SK-N-SH (cell line): ENCODE measurements around the gene HDAC11. TPM values are rescaled to one million over a fixed set of nuclear protein-coding genes. Genes with fewer than 3 reads are reported as not detected.

ENCODE experiments used
- CTCF ChIA-PET: fragments of 300-600, 350-600 bp; formaldehyde crosslinking; extraction: SDS; loops from one replicate; lab custom pipeline; 2021; lab: Yijun Ruan, JAX
- POLR2A ChIA-PET: fragments of 350-600 bp; sonication (Branson Sonifier 250); formaldehyde crosslinking; extraction: SDS; loops from one replicate; lab custom pipeline; 2020; ENCODE audit warnings: antibody characterized with exemption, inconsistent platforms; lab: Yijun Ruan, JAX
- DNase-seq: peaks from one replicate; pipeline ENCODE4 v3.0.0; 2012
- H2AFZ ChIP-seq: fragments of 200-600 bp; sonication (generic); 2 replicates; pipeline ENCODE4 v1.8.1; 2016; ENCODE audit warnings: antibody characterized with exemption, mild to moderate bottlenecking, low read depth
- H3F3A ChIP-seq: fragments of 200-600 bp; sonication (generic); replicated peaks from 2 replicates; pipeline ENCODE3; 2016; ENCODE audit warnings: antibody characterized with exemption, mild to moderate bottlenecking; ENCODE audit not compliant: insufficient read depth
- H3K27ac ChIP-seq, 2 experiments: fragments of 200-500 bp in 1 of 2; fragments of 200-600 bp in 1 of 2; sonication (Bioruptor generic) in 1 of 2; sonication (generic), shearing (Covaris generic) in 1 of 2; 2 replicates each; pipeline versions ENCODE4 v1.5.1 to v1.6.1; 2014 to 2016; ENCODE audit warnings: low read depth in 2 of 2, inconsistent platforms in 1 of 2, low read length in 1 of 2, mild to moderate bottlenecking in 1 of 2, mixed read lengths in 1 of 2
- H3K27me3 ChIP-seq: fragments of 200-600 bp; sonication (generic), shearing (Covaris generic); 2 replicates; pipeline ENCODE4 v1.6.1; 2016; ENCODE audit warnings: mixed run types; ENCODE audit not compliant: insufficient read depth
- H3K36me3 ChIP-seq, 2 experiments: fragments of 200-500 bp in 1 of 2; fragments of 200-600 bp in 1 of 2; sonication (Bioruptor generic) in 1 of 2; sonication (generic) in 1 of 2; replicated peaks in 1 of 2; 2 replicates each; pipeline versions ENCODE3 to v1.5.1; 2014 to 2016; ENCODE audit warnings: low read length in 1 of 2, mild to moderate bottlenecking in 1 of 2; ENCODE audit not compliant: insufficient read depth in 2 of 2, control insufficient read depth in 1 of 2
- H3K4me1 ChIP-seq, 2 experiments: fragments of 200-500 bp in 1 of 2; fragments of 200-600 bp in 1 of 2; sonication (Bioruptor generic) in 1 of 2; sonication (generic), shearing (Covaris generic) in 1 of 2; 2 replicates each; pipeline versions ENCODE4 v1.5.1 to v1.6.1; 2014 to 2016; ENCODE audit warnings: low read depth in 1 of 2, low read length in 1 of 2, mixed run types in 1 of 2; ENCODE audit not compliant: insufficient read depth in 2 of 2, control insufficient read depth in 1 of 2
- H3K4me2 ChIP-seq: fragments of 200-600 bp; sonication (generic), shearing (Covaris generic); 2 replicates; pipeline ENCODE4 v1.6.1; 2017; ENCODE audit warnings: mixed run types
- H3K4me3 ChIP-seq, 2 experiments: fragments of 200-500 bp in 1 of 2; fragments of 200-600 bp in 1 of 2; sonication (Bioruptor generic) in 1 of 2; sonication (generic), shearing (Covaris generic) in 1 of 2; 2 replicates each; pipeline versions ENCODE4 v1.5.1 to v1.8.1; 2014 to 2016; ENCODE audit warnings: low read depth in 2 of 2, inconsistent platforms in 1 of 2, low read length in 1 of 2, mild to moderate bottlenecking in 1 of 2, mixed read lengths in 1 of 2, moderate library complexity in 1 of 2
- H3K79me2 ChIP-seq: fragments of 200-600 bp; sonication (generic); 2 replicates; pipeline ENCODE4 v1.8.1; 2017; ENCODE audit warnings: mild to moderate bottlenecking; ENCODE audit not compliant: insufficient read depth
- H3K9ac ChIP-seq: fragments of 200-600 bp; sonication (generic); 2 replicates; pipeline ENCODE4 v1.6.1; 2017; ENCODE audit warnings: mixed run types
- H3K9me2 ChIP-seq: fragments of 200-600 bp; sonication (generic); 2 replicates; pipeline ENCODE4 v1.6.1; 2017; ENCODE audit warnings: mixed run types
- H3K9me3 ChIP-seq: fragments of 200-600 bp; sonication (generic); 2 replicates; pipeline ENCODE4 v1.6.1; 2017; ENCODE audit warnings: mixed run types, mild to moderate bottlenecking, moderate library complexity
- H4K20me1 ChIP-seq: fragments of 200-600 bp; sonication (generic); 2 replicates; pipeline ENCODE4 v1.6.1; 2017; ENCODE audit warnings: mild to moderate bottlenecking, mixed run types; ENCODE audit not compliant: insufficient read depth
- ELF1 ChIP-seq: IDR thresholded peaks from 2 replicates; pipeline ENCODE4 v1.4.0; 2012
- FOSL2 ChIP-seq: IDR thresholded peaks from 2 replicates; pipeline ENCODE4 v1.4.0; 2012; ENCODE audit warnings: low read depth, mild to moderate bottlenecking, moderate library complexity, borderline replicate concordance
- FOXM1 ChIP-seq: IDR thresholded peaks from 2 replicates; pipeline ENCODE4 v1.4.0; 2012; ENCODE audit warnings: low read depth, mild to moderate bottlenecking
- GABPA ChIP-seq: IDR thresholded peaks from 2 replicates; pipeline ENCODE4 v1.4.0; 2012; ENCODE audit warnings: low read depth, mild to moderate bottlenecking
- JUND ChIP-seq: IDR thresholded peaks from 2 replicates; pipeline ENCODE4 v1.4.0; 2012
- NRF1 ChIP-seq: IDR thresholded peaks from 2 replicates; pipeline ENCODE4 v1.6.1; 2012; ENCODE audit warnings: low read depth, mild to moderate bottlenecking, low read length
- RFX5 ChIP-seq: IDR thresholded peaks from 2 replicates; pipeline ENCODE4 v1.6.1; 2012; ENCODE audit warnings: mild to moderate bottlenecking, improper control_type of control experiment, low read length
- YY1 ChIP-seq: IDR thresholded peaks from 2 replicates; pipeline ENCODE4 v1.4.0; 2012; ENCODE audit warnings: low read depth, mild to moderate bottlenecking
- WGBS: methylation state at CpG from one replicate; pipeline ENCODE4 v1.1.6; 2017; ENCODE audit warnings: low lambda C conversion rate; 5-methylcytosine and 5-hydroxymethylcytosine counted together
- polyA plus RNA-seq, 3 experiments: library from polyadenylated mRNA; depleted of rRNA; stranded (reverse); fragments of >200 nt; gene quantifications; 2 replicates each; pipeline ENCODE4 v1.2.3, GENCODE V29; 2012
- TF ChIP-seq, protein P1 (sequence below): IDR thresholded peaks from 2 replicates; pipeline ENCODE4 v1.4.0; 2012; ENCODE audit warnings: low read depth
- TF ChIP-seq, protein P2 (sequence below): fragments of 150-350 bp; IDR thresholded peaks from 2 replicates; pipeline ENCODE4 v1.6.1; 2016; ENCODE audit warnings: mild to moderate bottlenecking, low read depth, low read length
- TF ChIP-seq, protein P3 (sequence below): fragments of 200-600 bp; sonication (generic); IDR thresholded peaks from 2 replicates; pipeline ENCODE4 v1.6.1; 2017; ENCODE audit warnings: antibody characterized with exemption, mild to moderate bottlenecking, moderate library complexity
- TF ChIP-seq, protein P4 (sequence below): fragments of 150-350 bp; IDR thresholded peaks from 2 replicates; pipeline ENCODE4 v1.6.1; 2017; ENCODE audit warnings: antibody characterized with exemption, low read length, low read depth, borderline replicate concordance
- TF ChIP-seq, protein P5 (sequence below): IDR thresholded peaks from 2 replicates; pipeline ENCODE4 v1.6.1; 2012; ENCODE audit warnings: mild to moderate bottlenecking, low read depth, low read length, moderate library complexity
- TF ChIP-seq, protein P6 (sequence below): IDR thresholded peaks from 2 replicates; pipeline ENCODE4 v1.4.0; 2012; ENCODE audit warnings: low read depth, borderline replicate concordance

The HDAC11 gene
- polyA plus RNA-seq, 1 of the 3 experiments (the other 2 are of a cell fraction) = 17.5 TPM

DNA sequence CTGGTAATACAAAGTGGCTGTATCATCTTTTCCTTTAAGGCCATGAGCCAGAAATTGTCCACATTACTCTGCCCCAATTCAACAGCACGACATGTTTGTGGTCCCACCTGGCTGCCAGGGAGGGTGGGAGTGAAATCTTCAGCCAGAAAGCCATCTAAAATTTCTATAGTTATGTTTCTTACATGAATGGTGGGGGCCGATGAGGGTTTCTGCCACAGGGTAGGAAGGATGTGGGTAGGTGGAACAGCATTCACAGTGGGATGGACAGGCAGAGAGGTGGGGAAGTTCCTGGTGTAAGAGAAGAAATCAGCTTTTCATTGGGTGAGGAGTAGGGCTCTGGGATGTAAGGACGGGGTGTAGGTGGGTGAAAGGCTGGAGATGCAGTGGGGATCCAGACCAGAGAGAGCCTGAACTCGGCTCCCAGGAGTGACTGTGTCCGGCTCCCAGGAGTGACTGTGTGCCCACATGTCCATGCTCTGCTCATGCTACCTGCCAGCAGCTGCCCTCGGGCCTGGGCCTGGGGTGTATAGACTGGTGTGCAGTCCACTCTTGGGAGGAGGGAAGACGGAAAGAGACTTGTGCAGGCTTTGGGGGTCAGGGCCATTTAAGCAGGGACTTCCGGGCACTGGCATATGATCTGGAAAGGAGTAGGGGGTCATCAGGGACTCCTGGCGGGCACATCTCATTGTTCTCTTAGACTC is 65.0 kb downstream of the HDAC11 start:
- Histone ChIP-seq H2AFZ (no peak overlapping the region), H3K9ac (no peak overlapping the region), H3K4me1 (peaks cover 0 to 29% of the 10 kb centered on the region in 2 experiments; a peak in 1 of 4 replicates), H3K27ac (no peak overlapping the region; a peak in 1 of 4 replicates), H3K4me3 (no peak overlapping the region), H3K9me2 (no peaks in the 10 kb centered on the region), H3K36me3 (no peaks in the 10 kb centered on the region), H4K20me1 (no peaks in the 10 kb centered on the region), H3F3A (no peaks in the 10 kb centered on the region), H3K27me3 (no peaks in the 10 kb centered on the region), H3K79me2 (no peaks in the 10 kb centered on the region), H3K4me2 (no peak overlapping the region), H3K9me3 (no peaks in the 10 kb centered on the region)
- ChIA-PET POLR2A (interaction anchor here (1.2 kb wide), 1 partner anchor 31 kb away, joined by 3 read pairs; no protein-coding TSS in a partner anchor), CTCF (interaction anchor here (1.3 to 4.5 kb wide), 2 partner anchors 29 to 49 kb away, joined by 3 to 18 read pairs; no protein-coding TSS in a partner anchor)
- TF ChIP-seq, protein P1, sequence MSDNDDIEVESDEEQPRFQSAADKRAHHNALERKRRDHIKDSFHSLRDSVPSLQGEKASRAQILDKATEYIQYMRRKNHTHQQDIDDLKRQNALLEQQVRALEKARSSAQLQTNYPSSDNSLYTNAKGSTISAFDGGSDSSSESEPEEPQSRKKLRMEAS = no peak
- no peak for TF ChIP-seq NRF1
- TF ChIP-seq, protein P2, sequence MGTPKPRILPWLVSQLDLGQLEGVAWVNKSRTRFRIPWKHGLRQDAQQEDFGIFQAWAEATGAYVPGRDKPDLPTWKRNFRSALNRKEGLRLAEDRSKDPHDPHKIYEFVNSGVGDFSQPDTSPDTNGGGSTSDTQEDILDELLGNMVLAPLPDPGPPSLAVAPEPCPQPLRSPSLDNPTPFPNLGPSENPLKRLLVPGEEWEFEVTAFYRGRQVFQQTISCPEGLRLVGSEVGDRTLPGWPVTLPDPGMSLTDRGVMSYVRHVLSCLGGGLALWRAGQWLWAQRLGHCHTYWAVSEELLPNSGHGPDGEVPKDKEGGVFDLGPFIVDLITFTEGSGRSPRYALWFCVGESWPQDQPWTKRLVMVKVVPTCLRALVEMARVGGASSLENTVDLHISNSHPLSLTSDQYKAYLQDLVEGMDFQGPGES = no peak
- no peak for TF ChIP-seq YY1
- TF ChIP-seq, protein P3, sequence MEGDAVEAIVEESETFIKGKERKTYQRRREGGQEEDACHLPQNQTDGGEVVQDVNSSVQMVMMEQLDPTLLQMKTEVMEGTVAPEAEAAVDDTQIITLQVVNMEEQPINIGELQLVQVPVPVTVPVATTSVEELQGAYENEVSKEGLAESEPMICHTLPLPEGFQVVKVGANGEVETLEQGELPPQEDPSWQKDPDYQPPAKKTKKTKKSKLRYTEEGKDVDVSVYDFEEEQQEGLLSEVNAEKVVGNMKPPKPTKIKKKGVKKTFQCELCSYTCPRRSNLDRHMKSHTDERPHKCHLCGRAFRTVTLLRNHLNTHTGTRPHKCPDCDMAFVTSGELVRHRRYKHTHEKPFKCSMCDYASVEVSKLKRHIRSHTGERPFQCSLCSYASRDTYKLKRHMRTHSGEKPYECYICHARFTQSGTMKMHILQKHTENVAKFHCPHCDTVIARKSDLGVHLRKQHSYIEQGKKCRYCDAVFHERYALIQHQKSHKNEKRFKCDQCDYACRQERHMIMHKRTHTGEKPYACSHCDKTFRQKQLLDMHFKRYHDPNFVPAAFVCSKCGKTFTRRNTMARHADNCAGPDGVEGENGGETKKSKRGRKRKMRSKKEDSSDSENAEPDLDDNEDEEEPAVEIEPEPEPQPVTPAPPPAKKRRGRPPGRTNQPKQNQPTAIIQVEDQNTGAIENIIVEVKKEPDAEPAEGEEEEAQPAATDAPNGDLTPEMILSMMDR = no peak
- no peak for TF ChIP-seq RFX5
- TF ChIP-seq, protein P4, sequence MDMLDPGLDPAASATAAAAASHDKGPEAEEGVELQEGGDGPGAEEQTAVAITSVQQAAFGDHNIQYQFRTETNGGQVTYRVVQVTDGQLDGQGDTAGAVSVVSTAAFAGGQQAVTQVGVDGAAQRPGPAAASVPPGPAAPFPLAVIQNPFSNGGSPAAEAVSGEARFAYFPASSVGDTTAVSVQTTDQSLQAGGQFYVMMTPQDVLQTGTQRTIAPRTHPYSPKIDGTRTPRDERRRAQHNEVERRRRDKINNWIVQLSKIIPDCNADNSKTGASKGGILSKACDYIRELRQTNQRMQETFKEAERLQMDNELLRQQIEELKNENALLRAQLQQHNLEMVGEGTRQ = no peak
- TF ChIP-seq FOSL2 = no peak
- TF ChIP-seq, protein P5, sequence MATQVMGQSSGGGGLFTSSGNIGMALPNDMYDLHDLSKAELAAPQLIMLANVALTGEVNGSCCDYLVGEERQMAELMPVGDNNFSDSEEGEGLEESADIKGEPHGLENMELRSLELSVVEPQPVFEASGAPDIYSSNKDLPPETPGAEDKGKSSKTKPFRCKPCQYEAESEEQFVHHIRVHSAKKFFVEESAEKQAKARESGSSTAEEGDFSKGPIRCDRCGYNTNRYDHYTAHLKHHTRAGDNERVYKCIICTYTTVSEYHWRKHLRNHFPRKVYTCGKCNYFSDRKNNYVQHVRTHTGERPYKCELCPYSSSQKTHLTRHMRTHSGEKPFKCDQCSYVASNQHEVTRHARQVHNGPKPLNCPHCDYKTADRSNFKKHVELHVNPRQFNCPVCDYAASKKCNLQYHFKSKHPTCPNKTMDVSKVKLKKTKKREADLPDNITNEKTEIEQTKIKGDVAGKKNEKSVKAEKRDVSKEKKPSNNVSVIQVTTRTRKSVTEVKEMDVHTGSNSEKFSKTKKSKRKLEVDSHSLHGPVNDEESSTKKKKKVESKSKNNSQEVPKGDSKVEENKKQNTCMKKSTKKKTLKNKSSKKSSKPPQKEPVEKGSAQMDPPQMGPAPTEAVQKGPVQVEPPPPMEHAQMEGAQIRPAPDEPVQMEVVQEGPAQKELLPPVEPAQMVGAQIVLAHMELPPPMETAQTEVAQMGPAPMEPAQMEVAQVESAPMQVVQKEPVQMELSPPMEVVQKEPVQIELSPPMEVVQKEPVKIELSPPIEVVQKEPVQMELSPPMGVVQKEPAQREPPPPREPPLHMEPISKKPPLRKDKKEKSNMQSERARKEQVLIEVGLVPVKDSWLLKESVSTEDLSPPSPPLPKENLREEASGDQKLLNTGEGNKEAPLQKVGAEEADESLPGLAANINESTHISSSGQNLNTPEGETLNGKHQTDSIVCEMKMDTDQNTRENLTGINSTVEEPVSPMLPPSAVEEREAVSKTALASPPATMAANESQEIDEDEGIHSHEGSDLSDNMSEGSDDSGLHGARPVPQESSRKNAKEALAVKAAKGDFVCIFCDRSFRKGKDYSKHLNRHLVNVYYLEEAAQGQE = no peak
- no peak for TF ChIP-seq GABPA
- TF ChIP-seq, protein P6, sequence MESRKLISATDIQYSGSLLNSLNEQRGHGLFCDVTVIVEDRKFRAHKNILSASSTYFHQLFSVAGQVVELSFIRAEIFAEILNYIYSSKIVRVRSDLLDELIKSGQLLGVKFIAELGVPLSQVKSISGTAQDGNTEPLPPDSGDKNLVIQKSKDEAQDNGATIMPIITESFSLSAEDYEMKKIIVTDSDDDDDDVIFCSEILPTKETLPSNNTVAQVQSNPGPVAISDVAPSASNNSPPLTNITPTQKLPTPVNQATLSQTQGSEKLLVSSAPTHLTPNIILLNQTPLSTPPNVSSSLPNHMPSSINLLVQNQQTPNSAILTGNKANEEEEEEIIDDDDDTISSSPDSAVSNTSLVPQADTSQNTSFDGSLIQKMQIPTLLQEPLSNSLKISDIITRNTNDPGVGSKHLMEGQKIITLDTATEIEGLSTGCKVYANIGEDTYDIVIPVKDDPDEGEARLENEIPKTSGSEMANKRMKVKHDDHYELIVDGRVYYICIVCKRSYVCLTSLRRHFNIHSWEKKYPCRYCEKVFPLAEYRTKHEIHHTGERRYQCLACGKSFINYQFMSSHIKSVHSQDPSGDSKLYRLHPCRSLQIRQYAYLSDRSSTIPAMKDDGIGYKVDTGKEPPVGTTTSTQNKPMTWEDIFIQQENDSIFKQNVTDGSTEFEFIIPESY = no peak
- TF ChIP-seq FOXM1 = no peak
- no peak for TF ChIP-seq ELF1
- no peak for TF ChIP-seq JUND
- no peak for DNase-seq
- 79% methylated on average over 7 of the region's 9 CpGs for WGBS
